HG02763 (cell line): Measurements from ENCODE around the gene CNTNAP5.

Source experiments
- ATAC-seq: cut with Tn5 transposase; IDR thresholded peaks from one replicate; pipeline ENCODE4 v1.9.1; 2021; ENCODE audit warnings: mild to moderate bottlenecking, moderate library complexity; ENCODE audit not compliant: unreplicated experiment

CNTNAP5 gene

DNA sequence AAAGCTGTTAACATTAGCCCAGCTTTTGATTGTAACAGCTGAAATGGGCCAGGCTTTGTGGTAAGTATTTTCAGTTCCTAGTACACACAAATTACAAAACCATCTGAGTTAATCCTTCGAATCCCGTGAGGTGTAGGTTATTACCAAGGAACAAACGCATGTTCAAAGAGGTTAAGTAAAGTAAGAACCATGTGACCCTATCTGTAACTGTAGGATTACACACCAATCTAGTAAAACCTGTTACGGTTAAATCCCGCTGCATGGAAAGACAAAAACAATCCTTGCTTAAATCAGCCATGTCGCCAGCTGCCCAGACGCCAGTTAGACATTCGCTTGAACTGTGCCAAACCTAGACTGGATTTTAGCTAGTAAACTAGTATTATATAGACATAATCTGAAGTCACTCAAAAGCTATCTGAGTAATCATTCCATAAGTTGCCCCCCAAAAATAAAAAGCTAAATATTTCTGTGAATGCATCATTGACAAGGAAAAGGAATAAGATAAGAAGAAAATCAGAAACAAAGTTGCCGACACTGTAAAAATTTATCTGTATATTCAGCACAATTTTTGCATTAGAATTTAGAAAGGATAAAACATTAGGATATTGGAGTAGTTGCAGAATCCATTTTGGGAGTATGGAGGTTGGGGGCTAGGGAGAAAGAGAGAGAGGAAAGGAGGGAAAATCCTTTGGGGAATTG, 638.0 kb downstream of the CNTNAP5 start:
- no peak for ATAC-seq

DNA sequence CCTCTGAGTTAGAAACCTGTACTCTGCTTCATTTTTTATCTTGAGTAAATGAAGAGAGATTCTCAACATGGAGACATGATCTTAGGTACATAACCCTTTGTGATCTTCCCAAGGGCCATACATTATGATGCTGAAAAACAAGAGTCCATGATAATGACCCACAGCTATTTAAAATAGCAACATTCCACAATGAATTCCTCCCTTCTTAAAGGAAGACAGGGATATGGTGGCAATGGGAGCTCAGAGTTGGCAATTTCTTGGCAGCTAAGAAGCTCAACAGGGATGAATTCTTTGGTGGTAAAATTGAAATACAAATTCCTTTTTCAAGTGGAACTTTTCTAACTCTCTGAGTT, 638.5 kb downstream of the CNTNAP5 start:
- no peak for ATAC-seq

DNA sequence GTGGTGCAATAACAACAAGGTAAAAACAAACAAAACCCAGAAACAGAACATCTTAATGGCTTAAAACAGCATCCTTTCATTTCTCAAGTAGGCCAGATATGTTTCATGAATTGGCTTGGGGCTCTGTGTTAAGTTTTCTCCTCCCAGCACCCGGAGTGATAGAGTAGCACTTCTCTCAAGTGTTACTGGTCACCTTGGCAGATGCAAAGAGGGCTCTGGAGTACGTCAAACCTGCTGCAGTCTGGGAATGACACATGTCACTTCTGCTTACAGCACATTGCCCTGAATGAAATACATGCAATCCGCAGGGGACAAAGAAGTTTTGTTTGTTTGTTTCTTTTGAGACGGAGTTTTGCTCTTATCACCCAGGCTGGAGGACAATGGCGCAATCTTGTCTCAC, 639.3 kb downstream of the CNTNAP5 start:
- ATAC-seq: no peak

DNA sequence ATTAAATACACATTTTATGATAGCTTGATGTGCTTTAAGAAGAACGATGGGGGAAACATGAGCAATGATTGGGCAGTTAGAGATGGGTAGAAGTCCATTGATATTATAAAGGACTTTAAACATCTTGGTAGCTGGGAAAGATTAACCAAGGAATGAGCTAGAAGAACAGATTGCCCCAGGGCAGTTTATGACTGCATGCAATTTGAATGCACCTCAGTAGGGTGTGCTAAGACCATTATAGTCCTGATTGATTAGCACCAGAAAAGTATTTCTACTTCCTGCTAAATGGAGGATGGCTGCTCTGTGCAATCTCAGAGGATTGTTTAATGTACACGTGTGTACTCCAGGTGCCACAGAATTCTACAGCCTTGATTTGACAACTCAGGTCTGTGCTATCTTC, 641.9 kb downstream of the CNTNAP5 start:
- no peak for ATAC-seq

DNA sequence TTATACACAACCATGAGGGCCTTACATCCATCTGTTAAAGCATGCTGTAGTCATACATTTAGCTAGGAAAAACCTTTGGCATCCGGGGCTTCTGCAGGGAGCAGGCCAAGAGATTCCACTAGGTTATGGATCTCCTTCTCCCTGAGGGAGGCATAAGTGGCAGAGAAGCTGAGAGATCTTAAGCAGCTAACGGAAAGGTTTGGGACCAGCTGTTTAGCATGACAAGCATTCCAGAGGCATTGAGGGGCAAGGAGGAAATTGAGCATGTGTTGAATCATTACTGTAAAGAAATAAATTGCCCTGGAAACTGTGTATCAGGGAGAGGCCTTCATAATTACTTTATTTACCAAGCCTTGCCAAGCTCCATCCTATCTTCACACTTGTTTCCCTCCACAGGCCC, 643.1 kb downstream of the CNTNAP5 start:
- no peak for ATAC-seq

DNA sequence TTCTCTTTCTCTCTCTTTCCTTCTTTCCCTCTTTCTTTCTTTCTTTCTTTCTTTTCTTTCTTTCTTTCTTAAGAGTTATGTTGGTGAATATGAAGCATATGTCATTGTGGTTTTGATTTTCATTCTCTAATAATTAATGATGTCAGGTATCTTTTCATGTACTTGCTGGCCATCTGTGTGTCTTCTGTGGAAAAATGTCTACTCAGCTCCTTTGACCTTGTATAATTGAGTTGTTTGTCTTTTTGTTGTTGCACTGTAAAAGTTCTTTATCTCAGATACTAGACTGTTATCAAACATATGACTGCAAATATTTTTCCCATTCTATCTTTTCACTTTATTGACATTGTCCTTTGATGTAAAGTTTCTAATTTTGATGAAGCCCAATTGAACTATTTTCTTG, 645.1 kb downstream of the CNTNAP5 start:
- no peak for ATAC-seq

DNA sequence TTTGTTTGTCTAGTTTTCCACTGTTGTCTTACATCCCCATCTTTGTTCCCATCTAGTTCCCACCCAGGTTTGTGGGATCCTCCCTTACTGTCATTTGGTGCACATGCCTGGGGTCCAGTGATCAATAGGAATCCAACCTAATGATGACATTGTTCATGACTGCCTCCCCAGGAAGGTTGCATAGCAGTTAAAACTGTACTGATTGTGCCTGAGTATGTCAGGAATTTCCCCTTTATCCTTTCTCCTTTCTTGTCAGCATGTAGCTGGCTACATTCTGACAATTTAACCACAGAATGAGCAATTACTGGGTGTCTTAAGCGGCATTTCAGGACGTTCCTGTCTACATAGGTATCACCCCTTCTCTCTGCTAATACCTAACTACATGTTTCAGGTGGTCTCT, 653.0 kb downstream of the CNTNAP5 start:
- ATAC-seq: no peak

DNA sequence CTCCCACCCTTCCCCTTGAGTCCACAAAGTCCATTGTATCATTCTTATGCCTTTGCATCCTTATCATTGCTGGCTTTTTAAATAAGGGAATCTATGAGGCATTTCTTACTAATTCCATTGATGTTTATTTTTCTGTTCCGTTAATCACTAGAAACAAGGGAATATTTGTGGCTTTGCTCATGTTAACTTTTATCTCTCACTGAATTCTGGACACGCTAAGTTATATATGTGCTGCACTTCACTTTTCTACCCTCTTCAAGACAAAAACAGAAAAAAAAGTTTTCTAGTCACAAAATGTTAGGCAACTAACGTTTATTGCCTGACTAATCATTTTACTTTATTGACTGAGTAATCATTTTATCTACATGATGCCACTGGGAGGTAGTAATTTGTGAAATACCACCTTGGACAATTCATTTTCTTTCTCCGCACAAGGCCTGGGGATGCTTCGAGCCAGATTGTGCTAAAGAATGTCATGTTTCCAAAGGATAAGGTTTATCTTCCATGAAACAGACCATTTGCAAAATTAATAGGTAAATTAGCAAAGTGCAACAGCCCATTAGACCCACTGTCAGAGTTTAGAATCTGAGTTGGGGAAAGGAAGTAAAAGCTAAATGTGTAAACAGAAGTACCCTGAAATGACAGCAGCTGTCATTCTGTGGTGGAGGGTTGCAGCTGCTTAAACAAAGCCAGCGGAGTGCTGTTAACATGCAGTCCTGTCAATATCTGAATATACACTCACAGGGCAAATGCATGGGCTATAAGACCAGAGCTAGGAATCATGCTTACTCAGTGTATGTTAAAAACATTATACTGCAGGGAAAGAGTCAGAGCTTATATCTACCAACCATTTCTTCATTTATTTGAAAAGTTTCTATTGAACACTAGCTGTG, 658.7 kb downstream of the CNTNAP5 start:
- no peak for ATAC-seq

DNA sequence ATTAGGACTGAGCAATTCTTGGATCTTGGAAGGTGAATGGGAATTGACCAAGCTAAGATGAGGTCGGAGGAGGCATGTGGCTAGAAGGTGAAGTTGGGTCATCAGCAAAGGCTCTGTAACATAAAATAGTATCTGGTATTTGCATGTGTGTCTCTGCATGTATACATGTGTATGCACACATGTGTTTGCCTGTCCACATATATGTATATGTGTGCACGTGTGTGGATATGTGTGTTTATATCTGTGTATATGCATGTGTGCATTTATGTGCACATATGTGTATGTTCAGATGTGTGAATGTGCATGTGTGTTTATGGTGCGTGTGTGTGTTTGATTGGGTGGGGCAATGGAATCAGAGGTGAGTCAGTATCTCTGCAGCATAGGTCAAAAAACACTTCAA, 664.3 kb downstream of the CNTNAP5 start:
- ATAC-seq: no peak

DNA sequence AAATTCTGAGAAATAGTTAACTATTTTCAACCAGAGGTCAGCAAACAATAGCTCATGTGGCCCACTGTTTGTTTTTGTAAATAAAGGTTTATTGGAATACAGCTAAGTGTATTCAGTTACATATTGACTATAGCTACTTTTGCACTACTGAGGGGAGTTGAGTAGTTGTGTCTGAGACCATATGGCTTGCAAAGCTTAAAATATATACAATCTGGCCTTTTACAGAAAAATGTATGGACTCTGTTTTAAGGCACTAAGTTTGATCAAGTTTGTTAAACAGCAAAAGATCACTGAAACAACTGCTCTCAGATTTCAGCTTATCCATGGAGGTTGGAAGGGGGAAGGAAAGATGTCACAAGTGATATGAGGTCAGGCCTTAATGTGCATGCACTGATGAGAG, 667.1 kb downstream of the CNTNAP5 start:
- ATAC-seq: no peak

DNA sequence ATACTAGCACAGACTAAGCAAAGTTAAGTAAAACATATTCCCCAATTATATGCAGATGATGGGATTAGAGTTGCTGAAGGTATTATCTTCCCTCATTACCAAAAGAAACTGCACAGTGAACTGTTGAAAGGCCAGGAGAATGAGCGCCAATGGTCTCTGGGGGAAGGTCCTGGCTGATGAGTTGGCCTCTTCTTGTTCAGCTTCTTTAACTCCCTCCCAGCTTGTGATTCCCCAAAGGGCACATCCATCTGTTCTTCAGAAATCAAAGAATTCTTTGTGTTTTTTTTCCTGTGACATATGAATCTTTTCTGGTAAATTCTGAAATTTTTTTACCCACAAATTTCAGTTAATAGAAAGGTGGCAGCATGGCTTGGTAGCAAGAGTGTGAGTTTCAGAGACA, 667.6 kb downstream of the CNTNAP5 start:
- no peak for ATAC-seq

DNA sequence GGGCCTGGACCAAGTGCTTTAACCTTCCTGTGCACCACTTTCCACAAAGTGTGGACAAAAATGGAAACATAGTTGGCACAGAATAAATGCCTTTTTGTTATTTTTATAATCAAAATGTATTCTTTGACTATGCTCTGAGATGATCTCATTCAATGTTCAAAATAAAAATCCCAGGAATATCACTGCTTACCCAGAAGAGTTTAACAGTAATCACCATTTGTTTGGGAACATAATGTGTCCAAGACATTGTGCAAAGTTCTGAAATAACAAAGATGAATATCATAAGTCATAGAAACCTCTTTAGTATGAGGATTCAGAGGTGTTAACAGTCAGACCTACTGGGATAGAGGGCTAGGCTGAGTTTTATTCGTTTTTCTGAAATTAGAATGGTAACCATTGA, 668.1 kb downstream of the CNTNAP5 start:
- ATAC-seq: no peak

DNA sequence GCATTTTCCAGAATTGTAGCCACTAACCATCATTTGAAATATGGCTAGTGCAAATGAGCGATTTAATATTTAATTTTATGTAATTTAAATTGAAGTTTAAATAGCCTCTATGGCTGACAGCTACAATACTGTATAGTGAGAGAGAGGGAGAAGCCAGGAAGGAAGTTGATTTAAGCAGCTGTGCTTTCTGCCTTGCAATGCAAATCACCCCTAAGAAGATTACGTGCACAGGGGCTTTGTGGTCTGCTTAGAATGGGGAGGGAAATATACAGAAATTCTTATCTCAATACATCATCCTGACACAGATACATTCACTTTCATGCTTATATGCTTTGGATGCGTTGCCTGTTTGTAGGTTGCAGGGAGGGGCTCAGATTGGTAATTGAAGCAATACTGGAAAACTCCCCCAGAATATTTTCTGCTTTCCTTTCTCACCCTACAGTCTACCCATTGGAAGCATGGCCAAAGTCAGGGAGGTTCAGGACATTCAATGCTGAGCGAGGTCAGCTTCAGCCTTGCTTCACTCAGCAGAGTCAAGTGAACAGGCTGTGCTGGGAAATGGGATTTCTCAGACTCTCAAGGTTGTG, 674.0 kb downstream of the CNTNAP5 start:
- no peak for ATAC-seq

DNA sequence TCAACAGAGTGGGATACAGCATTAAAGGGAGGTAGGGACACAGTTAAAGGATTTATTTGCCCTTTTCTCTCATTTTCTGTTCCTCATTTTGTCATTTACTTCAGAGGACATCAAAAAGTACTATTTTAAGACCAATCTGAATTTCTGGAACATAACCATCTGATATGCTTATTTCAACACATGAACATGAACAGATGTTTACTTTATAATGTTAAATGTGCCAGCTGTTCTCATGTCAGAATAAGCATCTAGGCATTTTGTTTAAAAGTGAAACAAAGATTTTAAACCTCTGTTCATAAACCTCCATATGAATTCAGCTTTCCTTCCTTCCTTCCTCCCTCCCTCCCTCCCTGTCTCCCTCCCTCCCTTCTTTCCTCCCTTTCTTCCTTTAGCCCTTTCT, 677.7 kb downstream of the CNTNAP5 start:
- no peak for ATAC-seq

DNA sequence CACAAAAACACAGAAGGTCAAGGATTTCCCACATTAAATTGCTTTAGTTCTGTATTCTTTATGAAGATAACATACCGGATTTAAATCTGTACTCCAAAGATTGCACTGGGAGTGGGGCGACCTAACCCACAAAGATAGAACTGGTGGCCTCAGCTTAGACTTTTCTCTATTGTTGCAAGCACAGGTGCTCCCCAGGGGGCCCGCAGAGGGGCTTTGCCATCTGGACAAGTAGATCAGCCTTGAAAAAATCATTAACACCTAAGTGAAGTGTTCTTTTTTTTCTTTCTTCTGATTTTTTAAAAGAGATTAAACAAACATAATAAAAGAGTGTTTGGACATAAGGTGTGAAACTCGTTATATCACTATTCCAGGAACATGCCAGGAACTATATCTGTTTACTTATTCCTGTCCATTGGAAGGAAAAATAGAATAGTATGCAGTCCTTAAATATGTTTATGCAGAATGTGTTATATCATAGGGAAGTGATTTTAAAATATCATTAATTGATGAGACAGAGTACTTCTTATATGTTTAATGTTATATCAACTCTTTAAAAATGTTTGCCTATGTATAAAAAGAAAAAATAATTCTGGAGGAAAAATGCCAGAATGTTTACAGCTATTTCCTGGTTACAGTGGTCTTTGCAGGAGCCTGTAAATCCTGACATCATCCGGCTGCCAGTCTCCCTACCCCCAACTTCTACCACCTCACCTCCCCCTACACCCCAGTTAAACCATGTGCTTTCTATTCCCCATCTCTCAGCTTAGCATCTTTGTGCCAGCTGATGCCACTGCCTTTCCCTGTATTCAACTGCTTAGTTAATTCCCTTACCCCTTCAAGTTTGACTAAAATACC, 679.2 kb downstream of the CNTNAP5 start:
- no peak for ATAC-seq

DNA sequence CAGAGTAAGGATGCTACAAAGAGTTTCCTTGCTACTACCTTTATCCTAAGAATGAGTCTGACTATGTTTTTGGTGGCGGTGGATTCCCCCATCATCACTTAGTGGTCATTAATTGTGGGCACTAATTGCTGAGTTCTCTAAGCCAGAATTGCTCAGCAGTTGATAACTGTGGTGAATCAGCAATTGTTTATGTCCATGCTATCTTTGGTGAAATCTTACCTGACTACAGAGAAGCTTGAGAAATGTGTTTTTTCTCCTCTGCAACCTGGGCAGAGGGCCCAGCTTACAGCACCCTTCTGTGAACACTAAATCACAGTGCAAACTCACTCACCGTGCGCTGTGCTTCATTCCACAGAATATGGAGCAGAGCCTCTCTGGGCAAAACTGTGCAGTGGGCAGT, 683.6 kb downstream of the CNTNAP5 start:
- no peak for ATAC-seq

DNA sequence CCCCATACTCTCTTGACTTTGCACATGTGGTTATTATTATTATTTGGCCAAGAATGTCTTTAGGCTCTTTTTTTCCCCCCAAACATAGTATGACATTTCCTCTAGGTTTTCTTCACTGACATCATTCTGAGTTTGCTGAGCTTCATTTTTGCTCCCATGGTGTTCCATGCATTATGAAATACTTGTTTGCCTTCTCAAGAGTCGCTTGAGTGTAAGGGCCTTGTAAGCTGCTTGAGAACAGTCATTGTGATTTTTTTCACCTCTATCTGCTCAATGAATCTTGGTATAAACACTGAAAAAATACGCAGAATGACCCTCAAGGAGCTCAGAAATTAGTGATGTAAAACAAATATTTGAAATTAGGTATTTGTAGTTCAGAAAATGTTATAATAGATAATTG, 688.9 kb downstream of the CNTNAP5 start:
- no peak for ATAC-seq

DNA sequence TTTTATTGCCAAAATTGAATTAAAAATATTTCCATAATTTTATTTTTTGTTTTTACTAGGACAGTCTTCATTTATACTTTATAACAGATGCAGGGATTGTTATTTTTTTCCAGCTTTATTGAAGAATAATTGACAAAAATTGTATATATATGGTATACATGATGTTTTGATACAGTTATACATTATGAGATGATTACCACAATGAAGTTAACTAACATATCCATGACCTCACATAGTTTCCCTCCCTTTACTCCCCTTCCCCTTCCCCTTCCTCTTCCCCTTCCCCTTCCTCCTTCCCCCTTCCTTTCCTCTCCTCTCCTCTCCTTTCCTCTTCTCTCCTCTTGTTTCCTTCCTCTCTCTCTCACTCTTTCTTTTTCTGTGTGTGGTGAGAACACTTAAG, 700.1 kb downstream of the CNTNAP5 start:
- no peak for ATAC-seq

DNA sequence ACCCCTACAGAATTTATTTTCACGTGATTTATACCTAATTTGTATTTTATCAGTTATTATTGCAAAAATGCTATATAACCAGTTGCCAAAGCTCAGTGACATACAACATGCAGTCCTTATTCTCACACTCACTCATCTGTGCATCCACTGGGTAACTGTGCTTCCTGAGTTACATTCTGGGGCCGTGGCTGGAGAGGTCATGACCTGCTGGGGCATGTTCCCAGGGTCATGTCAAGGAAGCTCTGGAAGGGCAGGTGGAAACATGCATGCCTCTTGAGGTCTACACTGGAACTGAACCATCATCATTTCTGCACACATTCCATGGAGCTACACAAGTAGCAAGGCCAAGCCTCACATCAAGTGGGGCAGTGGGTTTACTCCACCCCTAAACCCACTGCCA, 715.5 kb downstream of the CNTNAP5 start:
- ATAC-seq: no peak

DNA sequence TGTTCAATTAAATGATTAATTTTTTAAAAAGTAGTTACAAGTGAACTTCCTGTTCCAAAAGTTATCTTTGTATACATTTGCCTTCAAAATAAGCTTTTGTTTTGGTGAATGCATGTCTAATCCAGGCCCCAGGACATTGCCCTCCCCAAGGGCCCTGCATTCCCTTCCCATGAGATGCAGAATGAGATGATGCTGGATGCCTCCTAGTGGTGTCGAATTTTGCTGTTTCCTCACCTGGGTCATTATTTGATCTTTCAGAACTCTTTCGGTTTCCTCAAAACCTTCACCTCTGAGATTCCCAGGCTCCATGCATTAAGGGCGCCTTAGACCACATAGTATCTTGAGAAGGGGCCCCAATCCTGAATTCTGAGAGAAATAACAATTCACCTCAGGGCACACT, 728.8 kb downstream of the CNTNAP5 start:
- ATAC-seq: no peak

DNA sequence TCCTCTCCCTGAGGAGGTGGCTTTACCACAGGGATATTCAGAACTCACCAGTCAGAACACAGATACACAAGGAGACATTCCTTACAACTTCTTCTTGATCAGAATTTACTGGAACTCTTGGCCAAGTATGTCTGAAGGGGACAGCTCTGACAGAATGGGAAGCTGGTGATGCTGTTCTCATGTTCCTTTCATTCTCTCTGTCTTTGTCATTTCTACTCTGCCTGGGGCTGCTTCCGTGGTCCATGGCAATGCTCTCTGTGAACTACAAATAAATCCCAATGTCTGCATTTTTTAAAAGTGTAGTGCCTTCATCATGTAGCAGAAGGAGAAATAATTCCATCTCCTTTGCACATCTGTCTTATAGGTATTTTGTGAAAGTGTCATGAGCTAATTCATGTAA, 730.3 kb downstream of the CNTNAP5 start:
- no peak for ATAC-seq
